HG03342 (cell line): Measurements from ENCODE around the gene FBXO44.
A peak's percentile ranks its signal among the peaks of the same experiment; 100 is the strongest.
"Not testable (repeated sequence)": the region's sequence is repeated elsewhere in the genome, so short reads cannot be mapped to it uniquely, and the experiment has no call there.

Experiments
- ATAC-seq: cut with Tn5 transposase; IDR thresholded peaks from one replicate; pipeline ENCODE4 v1.9.1; 2021; ENCODE audit warnings: mild to moderate bottlenecking, moderate library complexity; ENCODE audit not compliant: unreplicated experiment

FBXO44 gene, protein sequence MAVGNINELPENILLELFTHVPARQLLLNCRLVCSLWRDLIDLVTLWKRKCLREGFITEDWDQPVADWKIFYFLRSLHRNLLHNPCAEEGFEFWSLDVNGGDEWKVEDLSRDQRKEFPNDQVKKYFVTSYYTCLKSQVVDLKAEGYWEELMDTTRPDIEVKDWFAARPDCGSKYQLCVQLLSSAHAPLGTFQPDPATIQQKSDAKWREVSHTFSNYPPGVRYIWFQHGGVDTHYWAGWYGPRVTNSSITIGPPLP

DNA sequence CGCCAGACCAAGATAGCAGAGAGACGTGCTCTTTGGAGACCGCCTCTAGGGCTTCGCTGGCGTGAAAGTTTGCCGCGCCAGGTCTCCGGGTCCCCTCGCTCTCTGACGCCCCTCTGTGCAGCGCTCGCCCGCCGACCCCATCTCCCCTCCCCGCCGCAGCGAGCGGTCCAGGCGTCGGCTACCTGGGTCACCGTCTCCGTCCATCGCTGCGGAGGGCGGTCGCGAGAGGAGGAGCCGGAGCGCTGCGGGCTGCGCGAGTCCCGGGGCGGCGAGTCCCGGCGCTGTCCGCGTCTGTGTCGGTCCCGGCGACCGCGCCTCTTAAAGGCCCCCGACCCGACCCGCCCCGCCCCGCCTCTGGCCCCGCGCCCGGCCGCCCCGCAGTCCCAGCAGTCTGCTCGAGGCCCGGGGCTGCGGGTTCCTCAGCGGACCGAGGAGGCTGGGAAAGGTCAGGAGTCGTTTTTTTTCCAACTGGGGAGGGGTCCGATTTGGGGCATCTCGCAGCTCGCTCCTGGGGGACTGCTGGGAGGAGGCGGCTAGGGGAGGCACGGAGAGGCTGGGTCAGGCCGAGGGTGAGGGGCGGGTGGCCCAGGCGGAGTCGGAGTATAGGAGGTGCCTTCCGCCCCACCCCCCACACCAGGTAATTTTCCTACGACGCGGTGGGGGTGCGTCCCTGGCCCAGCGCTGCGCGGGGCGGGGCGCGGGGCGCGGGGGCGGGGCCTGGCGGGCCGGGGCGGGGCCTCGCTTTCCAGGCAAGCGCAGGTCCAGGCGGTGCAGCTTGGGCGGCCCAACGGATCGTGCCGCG, at the start of gene FBXO44, which contains the start of gene FBXO2:
FBXO44 (plus strand) TSS at position 741 of the 802 bp plus-strand sequence. CDS start 959 bp downstream, outside the sequence.
FBXO2 (minus strand) TSS at position 293 of the 802 bp plus-strand sequence; CDS start at position 204, 89 bp downstream.
- ATAC-seq: peak; percentile 66

DNA sequence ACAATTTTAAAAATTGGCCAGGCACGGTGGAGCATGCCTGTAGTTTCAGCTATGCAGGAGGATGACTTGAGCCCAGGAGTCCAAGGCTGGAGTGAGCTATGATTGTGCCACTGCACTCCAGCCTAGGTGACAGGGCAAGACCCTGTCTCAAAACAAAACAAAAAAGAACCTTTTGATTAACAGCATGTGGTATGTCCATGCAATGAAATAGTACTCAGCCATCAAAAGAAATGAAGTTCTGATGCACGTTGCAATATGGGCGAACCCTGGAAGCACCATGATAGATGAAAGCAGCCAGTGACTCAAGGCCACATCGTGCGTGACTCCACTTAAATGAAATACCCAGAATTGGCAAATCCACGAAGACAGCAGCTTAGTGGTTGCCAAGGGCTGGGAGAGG, 47.9 kb upstream of the FBXO44 start:
- no peak for ATAC-seq

DNA sequence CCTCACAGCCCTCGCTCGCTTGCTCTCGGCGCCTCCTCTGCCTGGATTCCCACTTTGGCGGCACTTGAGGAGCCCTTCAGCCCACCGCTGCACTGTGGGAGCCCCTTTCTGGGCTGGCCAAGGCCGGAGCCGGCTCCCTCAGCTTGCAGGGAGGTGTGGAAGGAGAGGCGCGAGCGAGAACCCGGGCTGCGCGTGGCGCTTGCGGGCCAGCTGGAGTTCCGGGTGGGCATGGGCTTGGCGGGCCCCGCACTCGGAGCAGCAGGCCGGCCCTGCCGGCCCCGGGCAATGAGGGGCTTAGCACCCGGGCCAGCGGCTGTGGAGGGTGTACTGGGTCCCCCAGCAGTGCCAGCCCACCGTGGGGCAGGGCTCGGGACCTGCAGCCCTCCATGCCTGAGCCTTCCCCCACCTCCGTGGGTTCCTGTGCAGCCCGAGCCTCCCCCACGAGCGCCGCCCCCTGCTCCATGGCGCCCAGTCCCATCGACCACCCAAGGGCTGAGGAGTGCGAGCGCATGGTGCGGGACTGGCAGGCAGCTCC, 46.0 kb upstream of the FBXO44 start:
- not testable (repeated sequence) for ATAC-seq

DNA sequence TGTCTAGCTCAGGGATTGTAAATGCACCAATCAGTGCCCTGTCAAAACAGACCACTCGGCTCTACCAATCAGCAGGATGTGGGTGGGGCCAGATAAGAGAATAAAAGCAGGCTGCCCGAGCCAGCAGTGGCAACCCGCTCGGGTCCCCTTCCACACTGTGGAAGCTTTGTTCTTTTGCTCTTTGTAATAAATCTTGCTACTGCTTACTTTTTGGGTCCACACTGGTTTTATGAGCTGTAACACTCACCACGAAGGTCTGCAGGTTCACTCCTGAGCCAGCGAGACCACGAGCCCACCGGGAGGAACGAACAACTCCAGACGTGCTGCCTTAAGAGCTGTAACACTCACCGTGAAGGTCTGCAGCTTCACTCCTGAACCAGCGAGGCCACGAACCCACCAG, 45.3 kb upstream of the FBXO44 start:
- ATAC-seq: not testable (repeated sequence)

DNA sequence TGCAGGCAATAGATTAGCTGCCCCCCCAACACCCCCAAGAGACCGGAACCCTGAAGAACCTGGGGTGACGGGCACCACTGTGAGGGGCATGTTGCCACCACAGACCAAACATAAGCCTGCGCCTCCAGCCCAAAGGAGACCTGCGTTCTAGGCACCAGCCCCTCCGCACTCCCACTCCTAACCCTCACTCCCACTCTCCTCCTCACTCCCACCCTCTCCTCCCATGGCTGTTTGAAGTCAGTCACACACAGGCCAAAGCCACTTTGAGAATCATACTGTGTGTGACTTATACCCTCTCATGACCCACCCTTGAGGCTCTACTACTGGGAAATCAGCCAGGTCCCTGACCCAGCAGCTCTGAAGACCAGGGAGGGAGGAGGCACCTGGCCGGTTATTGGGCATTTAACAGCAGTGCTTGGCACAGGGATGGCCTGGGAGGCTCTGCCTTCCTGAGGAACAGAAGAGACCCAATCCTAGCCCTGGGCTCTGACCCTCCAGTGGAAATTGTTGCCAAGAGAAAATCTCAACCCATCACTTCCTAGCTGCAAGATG, 44.0 kb upstream of the FBXO44 start:
- ATAC-seq: no peak

DNA sequence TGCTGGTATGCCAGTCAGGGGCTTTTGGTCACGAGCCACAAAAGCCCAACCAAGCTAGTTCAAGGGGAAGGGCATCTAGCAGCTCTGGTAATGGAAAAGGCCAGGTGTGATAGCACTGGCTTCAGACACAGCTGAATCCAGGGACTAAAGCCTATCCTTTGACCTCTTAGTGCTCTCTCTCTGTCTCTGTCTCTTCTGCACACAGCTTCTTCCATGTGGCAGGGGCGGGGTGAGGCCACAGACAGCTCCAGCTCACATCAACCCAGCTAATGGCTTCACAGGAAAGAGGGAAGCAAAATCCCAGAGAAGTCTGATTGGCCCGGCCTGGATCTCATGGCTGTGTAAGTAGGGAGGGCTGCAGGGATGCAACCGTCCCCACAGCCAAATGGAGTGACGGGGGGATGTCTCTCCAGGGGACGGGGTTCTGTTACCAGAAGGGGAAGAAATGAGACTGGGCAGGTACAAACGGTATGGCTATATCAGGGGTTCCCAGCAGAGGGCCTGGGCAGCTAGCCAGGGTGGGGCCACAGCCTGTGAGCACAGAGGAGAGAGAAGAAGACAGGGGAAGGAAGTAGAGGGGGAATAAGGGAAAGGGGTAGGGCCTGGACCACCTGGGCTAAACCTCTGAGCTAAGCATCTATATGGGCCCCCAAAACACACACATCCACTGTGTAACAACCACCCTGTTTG, 42.9 kb upstream of the FBXO44 start:
- no peak for ATAC-seq

DNA sequence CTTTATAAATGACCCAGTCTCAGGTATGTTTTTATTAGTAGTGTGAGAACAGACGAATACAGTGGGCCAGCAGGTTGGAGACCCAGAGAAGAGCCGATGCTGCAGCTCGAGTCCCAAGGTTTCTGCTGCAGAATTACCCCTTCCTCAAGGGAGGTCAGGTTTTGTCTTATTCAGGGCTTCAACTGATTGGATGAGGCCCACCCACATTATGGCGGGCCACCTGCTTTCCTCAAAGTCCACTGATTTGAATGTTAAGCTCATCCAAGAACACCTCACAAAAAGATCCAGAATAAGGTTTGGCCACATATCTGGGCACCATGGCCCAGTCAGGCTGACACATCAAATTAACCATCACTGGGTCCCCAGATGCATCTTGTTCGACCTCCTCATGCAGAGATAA, 41.3 kb upstream of the FBXO44 start:
- no peak for ATAC-seq

DNA sequence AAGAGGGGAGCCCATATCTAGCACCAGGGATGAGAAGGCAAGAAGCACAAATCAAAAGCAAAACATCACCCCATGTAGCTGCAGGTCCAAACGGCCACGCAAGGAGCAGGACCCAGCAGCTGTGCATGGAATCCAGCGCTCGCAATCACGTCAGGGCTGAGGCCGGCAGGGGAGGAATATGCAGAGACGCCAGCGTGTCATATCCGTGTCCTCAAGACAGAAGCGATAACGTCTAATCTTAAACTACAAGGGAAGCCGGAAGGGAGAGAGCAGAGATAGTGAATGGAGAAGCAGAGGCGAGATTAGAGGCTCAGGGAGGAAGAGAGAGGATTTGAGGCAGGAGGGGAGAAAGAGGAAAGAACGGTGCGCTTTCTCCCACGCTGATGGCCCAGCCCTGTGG, 39.6 kb upstream of the FBXO44 start:
- ATAC-seq: no peak

DNA sequence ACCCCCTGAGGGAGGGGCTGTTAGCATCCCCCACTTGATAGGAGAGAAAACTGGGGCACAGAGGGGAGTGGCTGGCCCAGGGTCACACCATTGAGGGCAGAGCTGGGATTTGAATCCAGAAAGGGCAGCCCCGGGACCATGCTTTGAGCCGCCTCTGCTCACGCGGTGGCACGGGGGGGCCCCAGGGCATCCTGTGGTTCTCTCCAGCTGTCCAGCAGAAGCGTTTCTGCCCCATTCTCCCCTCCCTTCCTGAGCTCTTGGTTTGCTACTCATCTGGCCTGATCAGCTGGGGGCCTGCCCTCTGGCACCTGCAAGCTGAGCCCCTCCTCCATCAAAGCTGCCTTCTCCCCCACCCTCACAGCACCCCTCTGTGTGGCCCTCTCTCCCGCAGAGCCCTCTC, 37.9 kb upstream of the FBXO44 start:
- no peak for ATAC-seq

DNA sequence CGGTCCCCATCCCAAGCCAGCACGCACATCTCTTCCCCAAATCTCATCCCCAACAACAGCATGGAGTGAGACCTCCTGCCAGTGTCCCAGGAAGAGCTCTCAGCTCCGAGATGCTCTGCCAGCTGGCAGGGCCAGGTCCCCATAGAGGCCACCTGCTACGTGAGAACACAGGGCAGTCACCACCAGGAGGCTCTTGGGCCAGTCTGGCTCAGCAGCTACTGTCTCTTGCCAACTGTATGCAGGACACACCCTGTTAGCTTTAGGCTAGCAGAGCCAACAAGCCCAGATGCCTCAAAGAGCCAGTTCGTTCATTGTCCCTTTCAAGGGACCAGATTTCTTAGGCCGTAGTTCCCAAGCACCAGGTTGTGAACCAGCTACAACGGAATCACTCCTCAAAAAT, 37.4 kb upstream of the FBXO44 start:
- no peak for ATAC-seq

DNA sequence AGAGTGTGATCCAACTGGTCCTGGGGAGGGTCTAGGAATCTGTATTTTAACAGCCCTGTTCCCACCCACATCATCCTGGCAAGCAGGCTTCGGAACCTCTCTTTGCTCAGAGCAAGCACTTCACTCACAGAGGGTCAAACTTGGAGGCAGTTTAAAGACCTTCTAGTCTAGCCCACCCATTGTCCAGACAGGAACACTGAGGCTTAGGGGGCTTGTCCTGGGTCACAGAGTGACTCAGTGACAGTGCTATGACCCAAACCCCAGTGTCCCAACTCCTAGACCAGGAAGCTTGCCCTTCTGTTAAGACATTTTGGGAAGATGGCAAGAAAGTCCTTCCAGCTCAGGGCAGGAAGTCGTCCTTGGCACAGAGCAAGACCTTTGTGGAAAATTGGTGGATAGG, 36.9 kb upstream of the FBXO44 start:
- no peak for ATAC-seq

DNA sequence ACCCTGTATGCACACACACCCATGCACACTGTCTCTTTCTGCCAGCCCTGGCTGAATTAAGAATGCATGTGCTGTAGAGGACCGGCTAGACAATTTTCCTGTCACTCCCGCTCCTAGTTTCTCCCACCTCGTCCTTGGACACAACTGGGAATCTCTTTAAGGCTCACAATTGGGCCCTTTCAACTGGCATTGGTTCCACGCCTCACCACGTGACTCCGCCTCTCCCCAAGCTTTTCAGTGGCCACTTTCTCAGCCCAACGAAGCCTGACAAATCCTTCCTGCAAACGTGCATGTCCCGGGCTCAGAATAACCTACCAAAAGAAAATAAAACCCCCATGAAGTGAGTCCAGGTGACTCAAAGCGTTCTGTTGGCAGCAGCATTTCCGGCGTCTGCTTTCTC, 34.3 kb upstream of the FBXO44 start:
- no peak for ATAC-seq

DNA sequence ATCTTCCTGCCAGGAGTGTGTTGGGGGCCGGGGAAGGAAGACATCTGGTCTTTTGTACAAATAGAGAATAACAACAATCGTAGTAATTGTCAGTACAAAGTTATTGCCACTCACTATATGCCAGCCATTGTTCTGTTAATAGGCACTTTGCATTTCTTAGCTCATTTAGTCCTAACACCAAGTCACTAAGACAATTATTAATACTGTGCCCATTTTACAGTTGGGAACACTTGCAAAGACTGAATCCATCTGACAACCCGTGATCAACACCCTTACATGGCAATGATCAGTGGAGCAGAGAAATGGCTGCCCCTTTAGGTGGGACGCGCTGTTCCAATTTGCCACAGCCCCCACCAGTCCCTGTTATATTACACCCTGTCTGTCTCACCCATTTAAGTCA, 33.8 kb upstream of the FBXO44 start:
- no peak for ATAC-seq

DNA sequence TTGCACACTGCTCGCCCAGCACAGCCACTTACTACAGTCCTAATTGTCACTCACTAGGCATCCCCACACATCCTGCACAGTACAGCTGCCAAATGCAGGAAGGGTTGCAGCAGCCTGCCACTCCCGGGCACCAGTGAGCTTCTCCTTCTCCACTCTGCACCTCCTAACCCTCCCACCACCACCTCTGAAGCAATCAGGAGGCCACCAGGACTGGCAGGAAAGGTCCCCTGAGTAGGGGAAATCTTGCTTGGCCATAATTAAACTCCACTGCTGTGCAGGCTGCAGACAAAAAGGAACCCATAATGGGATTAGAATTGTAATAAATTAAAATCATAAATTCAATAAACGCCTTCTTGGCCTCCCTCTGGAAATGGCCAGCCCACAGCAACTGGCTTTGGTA, 32.3 kb upstream of the FBXO44 start:
- no peak for ATAC-seq

DNA sequence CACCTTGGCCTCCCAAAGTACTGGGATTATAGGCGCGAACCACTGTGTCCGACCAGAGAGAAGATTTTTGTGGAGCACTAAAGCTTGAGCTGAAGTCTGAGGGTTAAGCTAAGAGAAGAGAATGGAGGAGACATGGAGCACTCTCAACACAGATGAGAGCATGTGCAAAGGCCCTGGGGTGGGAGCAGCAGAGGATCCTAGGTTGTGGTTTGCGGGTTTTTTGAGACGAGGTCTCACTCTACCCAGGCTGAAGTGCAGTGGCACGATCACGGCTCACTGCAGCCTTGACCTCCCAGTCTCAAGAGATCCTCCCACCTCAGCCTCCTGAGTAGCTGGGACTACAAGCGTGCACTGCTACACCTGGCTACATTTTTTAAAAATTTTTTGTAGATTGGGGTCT, 31.0 kb upstream of the FBXO44 start:
- ATAC-seq: no peak

DNA sequence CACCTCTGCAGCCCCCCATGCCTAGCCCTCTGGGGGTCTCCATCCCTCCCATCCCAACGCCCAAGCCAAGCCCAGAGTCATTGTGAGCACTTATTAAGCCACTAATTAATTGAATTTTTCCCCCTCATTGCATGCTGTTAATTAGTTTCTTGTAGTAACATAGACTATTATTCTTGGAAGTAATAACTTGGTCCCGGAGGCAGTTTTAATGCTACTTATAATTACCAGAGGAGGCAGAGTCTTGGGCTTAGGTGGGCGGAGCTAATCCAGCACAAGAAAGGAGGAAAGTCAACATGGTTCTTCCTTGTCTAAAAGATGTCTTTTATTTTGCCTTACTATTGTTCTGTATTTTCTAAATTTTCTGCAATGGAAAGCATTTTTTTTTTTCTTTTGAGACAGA, 28.1 kb upstream of the FBXO44 start:
- ATAC-seq: no peak

DNA sequence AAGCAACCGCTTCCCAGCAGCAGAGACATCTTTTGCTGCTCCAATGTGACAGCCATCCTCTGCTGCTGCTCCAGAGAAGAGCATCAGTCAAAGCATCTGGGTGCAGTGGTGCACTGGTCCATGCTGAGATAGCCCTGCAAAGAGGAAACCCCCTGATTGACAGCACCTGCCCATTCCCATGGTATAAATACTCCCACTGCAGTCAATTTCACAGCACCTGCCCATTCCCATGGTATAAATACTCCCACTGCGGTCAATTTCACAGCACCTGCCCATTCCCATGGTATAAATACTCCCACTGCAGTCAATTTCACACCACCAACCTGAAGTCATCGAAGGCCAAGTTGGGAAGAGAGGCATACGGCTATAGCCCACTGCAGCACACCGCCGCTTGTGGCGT, 25.9 kb upstream of the FBXO44 start:
- no peak for ATAC-seq

DNA sequence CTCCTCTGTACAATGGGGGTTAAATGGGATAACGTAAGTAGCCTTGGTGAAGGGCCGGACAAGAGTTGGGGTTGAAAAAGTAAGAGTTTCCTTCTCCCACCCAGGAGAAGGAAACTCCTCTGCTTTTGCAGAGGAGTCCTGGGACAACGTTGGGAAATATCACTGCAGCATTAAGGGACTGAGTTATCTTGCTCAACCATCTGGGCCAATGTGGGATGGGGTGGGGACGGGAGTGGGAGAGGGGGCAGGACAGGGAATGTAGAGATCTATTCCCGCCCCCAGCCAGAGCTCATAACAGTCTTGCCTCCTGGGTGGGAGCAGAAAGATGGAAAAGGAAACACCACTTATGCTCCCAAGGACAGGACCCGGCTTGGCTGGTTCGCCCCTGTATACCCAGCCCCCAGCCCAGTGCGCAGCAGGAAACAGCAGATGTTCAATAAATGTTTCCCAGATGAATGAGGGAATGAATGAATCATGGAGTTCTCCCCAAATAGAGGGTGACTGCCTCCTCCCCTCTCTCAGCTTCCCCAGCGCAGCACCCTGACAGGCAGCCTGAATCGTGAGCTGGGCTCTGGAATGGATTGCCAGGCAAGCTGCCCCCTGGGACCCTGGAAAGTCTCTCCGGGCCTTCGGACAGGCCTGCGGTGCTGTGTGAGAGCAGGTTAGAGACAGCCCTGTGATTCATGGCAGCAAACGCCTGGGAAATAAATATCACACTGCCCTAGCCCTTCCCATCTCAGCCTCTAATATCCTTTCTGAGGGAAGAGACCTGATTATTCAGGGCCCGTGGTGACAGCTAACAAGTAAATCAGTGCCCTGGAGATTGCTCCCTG, 25.3 kb upstream of the FBXO44 start:
- no peak for ATAC-seq

DNA sequence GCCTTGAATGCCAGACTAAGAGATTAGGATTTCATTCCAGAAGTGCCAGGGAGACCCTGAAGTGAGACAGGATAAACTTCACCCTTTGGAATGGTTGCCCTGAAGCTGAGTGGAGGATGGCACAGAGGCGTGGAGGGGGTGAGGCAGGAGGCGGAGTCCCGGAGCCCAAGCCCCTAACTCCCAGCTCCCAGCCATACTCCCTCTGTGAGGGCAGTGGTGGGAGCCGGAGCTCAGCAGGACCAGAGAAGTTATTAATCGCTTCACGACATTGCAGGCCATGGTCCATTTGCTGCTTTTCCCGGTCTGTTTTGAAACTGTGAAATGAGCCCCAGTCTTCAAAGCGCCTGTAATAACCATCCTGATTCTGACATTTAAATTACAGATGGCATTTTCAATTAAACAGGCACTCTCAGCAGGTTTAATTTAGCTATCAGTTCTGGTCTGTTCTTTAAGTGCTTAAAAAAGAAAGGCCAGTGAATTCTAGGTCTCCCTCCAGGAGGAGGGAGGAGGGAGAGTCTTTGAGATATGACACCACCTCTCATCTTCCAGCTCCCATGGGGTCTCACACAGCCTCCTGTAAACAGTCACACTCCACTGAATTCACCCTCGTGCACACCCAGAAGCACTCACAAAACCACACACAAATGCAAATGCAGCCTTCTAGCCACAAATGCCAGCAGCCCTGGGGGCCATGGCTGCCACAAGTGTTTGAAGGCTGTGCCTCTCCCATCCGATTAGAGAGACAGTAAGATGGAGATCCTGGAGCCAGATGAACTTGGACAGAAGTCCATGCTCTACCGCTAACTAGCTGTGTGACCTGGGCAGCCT, 20.1 kb upstream of the FBXO44 start:
- no peak for ATAC-seq
